GM18508 (cell line): Measurements from ENCODE around the gene PTGES2.
"Not testable (repeated sequence)": the region's sequence is repeated elsewhere in the genome, so short reads cannot be mapped to it uniquely, and the experiment has no call there.

Experiments used
- ATAC-seq: cut with Tn5 transposase; IDR thresholded peaks from one replicate; pipeline ENCODE4 v1.9.1; 2021; ENCODE audit warnings: moderate number of reproducible peaks; ENCODE audit not compliant: insufficient read depth, unreplicated experiment

The PTGES2 gene

GRCh38 chr9:128120741-128121465 lies 6.6 kb downstream of the PTGES2 start:
- ATAC-seq: no peak

DNA sequence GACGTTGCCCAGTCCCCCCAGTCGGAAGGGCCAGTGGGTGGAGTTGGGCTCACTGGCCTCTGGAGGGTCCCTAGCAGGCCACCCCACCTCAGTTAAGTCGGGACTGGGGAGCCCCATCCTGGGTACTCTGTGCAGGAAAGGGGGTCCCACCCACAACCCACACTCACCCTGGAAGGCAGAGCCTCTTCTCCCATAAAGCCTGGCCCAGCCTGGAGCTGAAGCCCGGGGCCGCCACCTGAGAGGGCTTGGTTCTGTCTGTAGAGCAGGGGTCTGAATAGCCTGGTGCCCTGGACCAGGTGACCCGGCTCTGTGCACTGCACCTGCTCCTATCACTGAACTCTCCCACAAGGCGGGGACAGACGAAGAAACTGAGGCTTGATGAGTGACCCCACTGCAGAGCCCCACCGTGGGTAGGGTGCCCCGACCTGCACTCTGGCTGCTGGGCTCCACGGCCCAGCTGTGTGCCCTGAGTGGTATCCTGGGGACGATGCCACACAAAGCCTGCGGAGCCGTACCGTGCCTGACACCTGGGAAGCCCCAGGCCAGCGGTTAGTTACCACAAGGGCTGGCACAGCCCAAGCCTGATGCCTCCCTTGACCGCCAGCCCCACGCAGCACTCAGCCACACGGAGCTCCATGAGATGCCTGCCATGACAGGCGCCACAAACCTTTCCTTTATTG lies 7.3 kb downstream of the PTGES2 start:
- no peak for ATAC-seq

DNA sequence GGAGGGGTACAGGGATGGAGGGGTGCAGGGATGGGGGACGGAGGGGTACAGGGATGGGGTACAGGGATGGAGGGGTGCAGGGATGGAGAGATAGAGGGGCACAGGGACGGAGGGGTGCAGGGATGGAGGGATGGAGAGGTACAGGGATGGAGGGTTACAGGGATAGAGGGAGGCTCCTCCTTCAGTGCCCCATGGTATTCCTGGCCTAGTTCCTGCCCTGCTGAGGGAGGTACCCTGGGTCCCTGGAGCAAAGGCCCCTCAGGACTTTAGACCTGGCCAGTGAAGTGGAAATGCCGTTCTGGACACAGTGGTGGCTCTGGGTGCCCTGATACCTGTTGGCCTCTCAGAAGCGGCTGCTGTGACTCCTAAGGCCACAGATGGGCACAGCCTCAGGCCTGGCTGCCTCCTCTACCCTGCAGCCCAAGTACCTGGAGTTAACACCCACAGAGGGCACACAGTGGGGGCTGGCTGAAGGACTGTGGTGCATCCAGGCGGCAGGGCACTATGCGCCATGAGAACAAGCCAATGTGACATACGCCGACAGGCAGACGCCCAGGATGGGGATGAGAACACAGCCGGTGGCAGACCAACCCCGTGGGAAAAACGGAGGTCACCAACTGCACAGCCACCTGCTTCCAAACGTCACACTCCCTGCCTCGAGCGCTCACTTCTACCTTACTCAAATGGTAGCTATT lies 8.4 kb downstream of the PTGES2 start:
- ATAC-seq: no peak

GRCh38 chr9:128118472-128118857 lies 9.1 kb downstream of the PTGES2 start:
- no peak for ATAC-seq

DNA sequence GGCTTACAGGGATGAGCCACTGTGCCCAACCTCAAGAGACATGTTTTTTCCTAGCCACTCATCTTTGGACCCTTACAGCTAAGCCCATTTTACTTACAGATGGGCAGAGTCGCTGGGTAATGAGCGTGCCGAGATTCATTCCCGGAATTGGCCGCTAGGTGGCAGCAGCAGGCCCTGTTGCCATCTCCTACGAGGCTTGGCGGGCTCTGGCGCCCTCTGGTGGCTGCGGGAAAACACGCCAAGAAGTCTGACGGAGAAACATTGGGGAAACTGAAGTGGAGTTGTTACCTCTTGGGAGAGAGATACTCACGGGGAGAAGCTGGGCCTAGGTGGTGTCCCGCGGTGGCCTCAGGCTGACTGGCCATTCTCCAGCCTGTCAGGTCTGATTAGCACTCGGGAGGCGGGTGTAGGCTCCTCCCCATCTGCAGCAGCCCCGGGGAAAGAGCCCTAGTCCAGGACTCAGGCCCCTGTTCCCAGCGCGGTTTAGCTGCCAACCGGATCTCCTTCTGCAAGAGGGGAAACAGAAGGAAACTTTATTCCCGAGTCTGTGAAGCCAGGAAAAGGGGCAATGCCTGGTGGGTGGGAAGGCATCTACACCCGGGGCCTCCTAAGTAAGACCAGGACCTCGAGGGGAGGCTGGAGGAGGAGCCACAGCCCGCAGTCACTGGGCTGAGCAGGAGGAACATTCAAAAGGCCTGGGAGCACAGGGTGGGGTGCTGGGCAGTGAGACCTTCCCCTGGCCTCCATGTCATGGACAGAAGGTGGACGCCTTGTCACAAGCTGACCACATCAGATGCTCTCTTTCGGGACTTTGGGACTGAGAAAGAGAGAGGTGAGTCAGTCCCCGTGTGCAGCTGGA lies 9.7 kb downstream of the PTGES2 start:
- ATAC-seq: no peak

DNA sequence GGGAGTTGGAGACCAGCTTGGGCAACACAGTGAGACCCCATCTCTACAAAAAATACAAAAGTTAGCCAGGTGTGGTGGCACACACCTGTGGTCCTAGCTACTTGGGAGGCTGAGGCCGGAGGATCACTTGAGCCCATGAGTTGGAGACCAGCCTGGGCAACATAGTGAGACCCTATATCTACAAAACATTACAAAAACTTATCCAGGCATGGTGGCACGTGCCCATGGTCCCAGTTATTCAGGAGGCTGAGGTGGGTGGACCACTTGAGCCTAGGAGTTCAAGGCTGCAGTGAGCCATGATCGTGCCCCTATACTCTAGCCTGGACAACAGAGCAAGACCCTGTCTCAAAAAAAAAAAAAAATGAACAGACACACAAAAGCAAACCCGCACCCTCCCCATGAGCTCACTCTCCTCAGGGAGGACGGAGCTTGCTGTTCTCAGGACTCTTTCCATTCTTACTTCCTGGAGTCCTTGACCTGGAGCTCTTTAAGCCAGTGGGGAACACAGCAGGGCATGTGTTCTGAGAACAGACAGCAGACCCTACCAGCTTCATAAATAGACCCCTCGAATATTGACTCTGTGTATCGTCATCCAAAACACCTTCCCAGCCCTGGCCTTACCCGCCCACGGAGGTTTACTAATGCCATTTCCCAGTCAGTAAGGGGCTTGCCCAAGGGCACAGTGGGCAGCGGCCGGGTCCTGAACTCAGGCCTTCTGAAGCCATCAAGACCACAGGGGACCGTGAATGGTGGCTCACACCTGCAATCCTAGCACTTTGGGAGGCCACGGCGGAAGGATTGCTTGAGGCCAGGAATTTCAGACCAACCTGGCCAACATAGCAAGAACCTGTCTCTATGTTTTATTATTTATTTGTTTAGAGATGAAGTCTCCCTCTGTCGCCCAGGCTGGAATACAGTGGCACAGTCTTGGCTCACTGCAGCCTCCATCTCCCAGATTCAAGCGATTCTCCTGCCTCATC lies 11.1 kb downstream of the PTGES2 start:
- no peak for ATAC-seq

GRCh38 chr9:128115187-128116103 lies 12.1 kb downstream of the PTGES2 start:
- ATAC-seq: no peak

DNA sequence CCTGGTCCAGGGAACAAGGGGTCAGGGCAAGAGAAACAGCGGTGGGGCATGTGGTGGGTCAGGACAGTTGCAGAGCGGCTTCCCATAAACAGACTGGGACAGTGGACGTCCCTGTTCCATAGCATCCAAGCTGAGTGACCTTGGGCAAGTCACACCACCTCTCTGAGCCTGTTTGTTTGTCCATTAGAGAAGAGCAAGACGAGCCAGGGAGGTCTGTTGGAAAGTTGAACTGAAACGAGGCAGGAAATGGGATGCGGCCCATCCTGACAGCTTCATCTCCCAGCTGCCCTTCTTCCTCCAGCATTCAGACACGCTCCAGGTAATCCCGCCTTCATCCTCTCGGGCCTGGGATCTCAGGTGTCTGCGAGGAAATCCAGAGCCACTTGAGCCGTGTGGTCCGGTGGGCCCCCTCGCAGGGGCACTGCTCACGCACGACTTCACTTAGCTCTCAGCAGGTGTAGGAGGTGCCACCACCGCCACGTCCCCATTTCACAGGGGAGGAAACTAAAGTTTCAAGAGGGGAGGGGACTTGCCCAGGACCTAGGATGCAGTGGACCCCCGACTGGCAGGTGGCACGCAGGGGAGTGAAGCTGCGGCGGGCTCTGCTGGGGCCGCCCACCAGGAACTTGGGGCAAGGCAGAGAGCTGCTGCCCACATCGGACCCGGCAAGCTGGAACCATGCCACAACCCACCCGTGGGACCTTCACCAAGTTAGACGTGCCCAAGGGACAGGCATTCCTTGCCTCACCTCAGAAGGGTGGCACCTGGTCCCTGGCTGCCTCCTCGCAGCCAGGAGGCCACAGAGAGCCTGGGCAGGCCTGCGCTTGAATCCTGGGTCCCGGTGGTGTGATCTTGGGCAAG lies 13.0 kb downstream of the PTGES2 start:
- no peak for ATAC-seq

DNA sequence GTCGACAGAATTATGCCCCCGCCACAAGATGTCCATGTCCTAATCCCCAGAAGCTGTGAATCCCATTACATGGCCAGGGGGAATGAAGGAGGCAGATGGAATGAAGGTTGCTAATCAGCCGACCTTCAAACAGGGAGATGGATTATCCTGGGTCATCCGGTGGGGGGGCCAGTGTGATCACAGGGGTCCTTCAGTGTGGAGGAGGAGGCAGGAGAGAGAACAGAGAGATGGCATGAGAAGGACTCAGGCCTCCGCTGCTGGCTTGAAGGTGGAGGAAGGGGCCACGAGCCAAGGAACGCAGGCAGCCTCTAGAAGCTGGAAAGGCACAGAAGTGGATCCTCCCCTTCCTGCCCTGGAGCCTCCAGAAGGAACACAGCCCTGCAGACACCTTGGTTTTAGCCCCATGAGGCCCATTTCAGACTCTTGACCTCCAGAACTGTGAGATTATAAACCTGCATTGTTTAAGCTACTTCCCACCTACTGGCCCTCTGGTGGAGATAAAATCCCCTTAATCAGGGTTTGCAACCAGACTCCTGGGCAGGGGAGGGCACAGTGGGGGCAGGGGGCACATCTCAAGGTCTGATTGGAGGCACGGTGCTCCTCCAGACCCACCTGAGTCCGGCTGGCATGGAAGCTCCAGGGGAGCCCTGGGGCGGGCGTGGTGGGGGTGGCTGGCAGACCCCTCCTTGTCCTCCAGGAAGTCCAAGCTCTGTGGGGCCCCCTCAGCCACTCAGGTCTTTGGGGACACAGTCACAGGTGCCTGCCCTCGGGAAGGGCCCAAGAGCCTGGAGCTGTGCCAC lies 13.8 kb downstream of the PTGES2 start:
- no peak for ATAC-seq

DNA sequence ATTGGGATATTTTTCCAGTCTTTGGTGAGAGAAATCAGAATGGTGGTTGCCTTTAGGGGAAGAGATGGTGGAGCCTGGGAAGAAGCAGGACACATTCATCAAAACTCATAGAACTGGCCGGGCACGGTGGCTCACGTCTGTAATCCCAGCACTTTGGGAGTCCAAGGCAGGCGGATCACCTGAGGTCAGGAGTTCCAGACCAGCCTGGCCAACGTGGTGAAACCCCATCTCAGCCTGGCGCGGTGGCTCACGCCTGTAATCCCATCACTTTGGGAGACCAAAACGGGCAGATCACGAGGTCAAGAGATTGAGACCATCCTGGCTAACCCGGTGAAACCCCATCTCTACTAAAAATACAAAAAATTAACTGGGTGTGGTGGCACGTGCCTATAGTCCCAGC lies 15.8 kb downstream of the PTGES2 start:
- ATAC-seq: not testable (repeated sequence)

DNA sequence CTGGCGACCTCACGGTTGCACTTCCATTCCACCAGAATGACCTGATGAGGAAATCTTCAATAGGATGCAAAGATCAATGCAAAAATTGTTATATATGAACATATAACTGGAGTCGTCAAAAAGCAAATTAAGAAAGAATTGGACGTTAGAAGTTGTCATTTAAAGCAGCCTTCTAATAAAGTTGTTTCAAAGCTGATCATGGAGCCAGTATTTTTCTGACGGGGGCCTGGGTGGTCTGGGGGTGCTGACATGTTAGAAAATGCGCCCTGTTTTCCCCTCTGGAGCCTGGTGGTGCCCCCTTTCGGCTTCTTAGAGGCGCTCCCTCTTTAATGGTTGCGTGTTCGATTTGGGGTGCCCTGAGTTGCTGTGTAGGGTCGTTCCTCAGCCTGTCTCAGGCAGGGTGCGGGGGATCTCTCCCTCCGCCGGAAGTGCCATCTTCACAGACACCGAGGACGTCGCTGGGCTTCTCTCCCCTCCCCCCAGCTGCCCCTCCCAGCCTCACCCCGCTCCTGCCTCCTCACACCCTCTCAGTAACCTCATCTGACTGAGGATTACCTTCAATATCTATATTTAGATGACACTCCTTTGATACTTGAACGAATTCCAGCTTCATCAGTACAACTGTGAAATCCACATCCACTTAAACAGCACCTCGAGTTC lies 18.3 kb downstream of the PTGES2 start:
- ATAC-seq: no peak

DNA sequence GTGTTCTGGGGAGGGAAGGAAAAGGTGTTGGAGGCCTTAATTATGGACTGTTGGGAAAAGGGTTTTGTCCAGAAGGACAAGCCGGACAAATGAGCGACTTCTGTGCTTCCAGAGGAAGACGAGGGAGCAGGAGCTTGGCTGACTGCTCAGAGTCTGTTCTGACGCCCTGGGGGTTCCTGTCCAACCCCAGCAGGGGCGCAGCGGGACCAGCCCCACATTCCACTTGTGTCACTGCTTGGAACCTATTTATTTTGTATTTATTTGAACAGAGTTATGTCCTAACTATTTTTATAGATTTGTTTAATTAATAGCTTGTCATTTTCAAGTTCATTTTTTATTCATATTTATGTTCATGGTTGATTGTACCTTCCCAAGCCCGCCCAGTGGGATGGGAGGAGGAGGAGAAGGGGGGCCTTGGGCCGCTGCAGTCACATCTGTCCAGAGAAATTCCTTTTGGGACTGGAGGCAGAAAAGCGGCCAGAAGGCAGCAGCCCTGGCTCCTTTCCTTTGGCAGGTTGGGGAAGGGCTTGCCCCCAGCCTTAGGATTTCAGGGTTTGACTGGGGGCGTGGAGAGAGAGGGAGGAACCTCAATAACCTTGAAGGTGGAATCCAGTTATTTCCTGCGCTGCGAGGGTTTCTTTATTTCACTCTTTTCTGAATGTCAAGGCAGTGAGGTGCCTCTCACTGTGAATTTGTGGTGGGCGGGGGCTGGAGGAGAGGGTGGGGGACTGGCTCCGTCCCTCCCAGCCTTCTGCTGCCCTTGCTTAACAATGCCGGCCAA lies 19.1 kb downstream of the PTGES2 start:
- ATAC-seq: no peak

- no peak for ATAC-seq
These were observed 19.9 kb downstream of the PTGES2 start for GRCh38 chr9:128107468-128108268.

DNA sequence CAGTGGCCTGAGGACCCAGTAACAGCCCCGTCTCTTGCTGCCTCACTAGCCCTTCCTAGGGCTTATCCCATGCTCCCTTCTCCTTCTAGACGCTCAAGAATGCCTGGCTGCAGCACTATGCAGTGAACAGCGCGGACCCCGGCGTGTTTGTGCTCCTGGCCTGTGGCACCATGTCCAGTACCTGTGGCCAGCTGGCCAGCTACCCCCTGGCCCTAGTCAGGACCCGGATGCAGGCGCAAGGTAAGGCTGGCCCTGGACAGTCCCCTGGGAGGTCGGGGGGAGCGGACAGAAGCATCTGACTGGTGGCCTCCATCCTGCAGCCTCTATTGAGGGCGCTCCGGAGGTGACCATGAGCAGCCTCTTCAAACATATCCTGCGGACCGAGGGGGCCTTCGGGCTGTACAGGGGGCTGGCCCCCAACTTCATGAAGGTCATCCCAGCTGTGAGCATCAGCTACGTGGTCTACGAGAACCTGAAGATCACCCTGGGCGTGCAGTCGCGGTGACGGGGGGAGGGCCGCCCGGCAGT lies 20.5 kb downstream of the PTGES2 start:
- ATAC-seq: no peak
